HepG2 (cell line): Measurements from ENCODE around the gene PPIA. TPM values are rescaled to one million over a fixed set of nuclear protein-coding genes. Genes with fewer than 3 reads are reported as not detected.

Experiments
- AGO2 ChIP-seq: fragments of 200-400 bp; formaldehyde crosslinking; optimal IDR thresholded peaks from 2 replicates; pipeline ENCODE3; 2017; ENCODE audit warnings: mild to moderate bottlenecking, low read depth, low read length, moderate library complexity
- ARID3A ChIP-seq: IDR thresholded peaks from 2 replicates; pipeline ENCODE4 v1.6.1; 2012; ENCODE audit warnings: low read depth, low read length, improper control_type of control experiment
- CREBL2 ChIP-seq: sonication (generic); formaldehyde crosslinking; IDR thresholded peaks from 2 replicates; pipeline ENCODE4 v1.8.1; 2023; ENCODE audit warnings: missing genetic modification reagents, mild to moderate bottlenecking, borderline replicate concordance
- FOXP4 ChIP-seq: sonication (generic); formaldehyde crosslinking; IDR thresholded peaks from 2 replicates; pipeline ENCODE4 v1.4.0; 2020; ENCODE audit warnings: missing genetic modification reagents
- NFATC3 ChIP-seq: sonication (generic); formaldehyde crosslinking; IDR thresholded peaks from 2 replicates; pipeline ENCODE4 v1.5.1; 2020; ENCODE audit warnings: mild to moderate bottlenecking, missing genetic modification reagents
- NFE2L1 ChIP-seq: sonication (generic); formaldehyde crosslinking; IDR thresholded peaks from 2 replicates; pipeline ENCODE4 v1.4.0; 2020; ENCODE audit warnings: missing genetic modification reagents, mild to moderate bottlenecking, borderline replicate concordance
- POLR2AphosphoS5 ChIP-seq: IDR thresholded peaks from 2 replicates; pipeline ENCODE4 v1.6.1; 2012; ENCODE audit warnings: low read depth, low read length
- RFXANK ChIP-seq: IDR thresholded peaks from 2 replicates; pipeline ENCODE4 v1.6.1; 2016
- SRSF1 ChIP-seq: fragments of 200-400 bp; formaldehyde crosslinking; optimal IDR thresholded peaks from 2 replicates; pipeline ENCODE3; 2017; ENCODE audit warnings: mild to moderate bottlenecking, low read depth, low read length, moderate library complexity
- TFE3 ChIP-seq: IDR thresholded peaks from 2 replicates; pipeline ENCODE4 v1.6.1; 2016
- ZBTB14 ChIP-seq: sonication (generic); formaldehyde crosslinking; IDR thresholded peaks from 2 replicates; pipeline ENCODE4 v1.4.0; 2020; ENCODE audit warnings: missing genetic modification reagents
- ZBTB42 ChIP-seq: sonication (generic); formaldehyde crosslinking; IDR thresholded peaks from 2 replicates; pipeline ENCODE4 v1.5.0; 2020; ENCODE audit warnings: mild to moderate bottlenecking, missing genetic modification reagents
- ZNF205 ChIP-seq: IDR thresholded peaks from 2 replicates; pipeline ENCODE4 v1.6.1; 2018; ENCODE audit warnings: missing biosample characterization, missing genetic modification reagents
- ZNF382 ChIP-seq: sonication (generic); formaldehyde crosslinking; IDR thresholded peaks from 2 replicates; pipeline ENCODE4 v1.5.0; 2020; ENCODE audit warnings: missing genetic modification reagents, mild to moderate bottlenecking, borderline replicate concordance
- ZNF597 ChIP-seq: sonication (generic); formaldehyde crosslinking; IDR thresholded peaks from 2 replicates; pipeline ENCODE4 v1.5.0; 2020; ENCODE audit warnings: missing genetic modification reagents
- ZNF674 ChIP-seq: sonication (generic); formaldehyde crosslinking; IDR thresholded peaks from 2 replicates; pipeline ENCODE4 v1.5.0; 2020; ENCODE audit warnings: low read depth, mild to moderate bottlenecking, missing genetic modification reagents
- ZNF691 ChIP-seq: sonication (generic); formaldehyde crosslinking; IDR thresholded peaks from 2 replicates; pipeline ENCODE4 v1.4.0; 2020; ENCODE audit warnings: missing genetic modification reagents, low read depth, mild to moderate bottlenecking, borderline replicate concordance
- ZNF883 ChIP-seq: sonication (generic); formaldehyde crosslinking; IDR thresholded peaks from 2 replicates; pipeline ENCODE4 v1.5.1; 2020; ENCODE audit warnings: mild to moderate bottlenecking, missing genetic modification reagents; ENCODE audit errors: not compliant biosample characterization
- polyA plus RNA-seq, 8 experiments: library from polyadenylated mRNA; depleted of rRNA in 3 of 8; stranded (reverse) in 7 of 8; unstranded in 1 of 8; fragments of >200 nt; fragmentation: Illumina TruSeq in 4 of 8; extraction: Trizol in 4 of 8; gene quantifications; 2 replicates each; pipeline versions ENCODE4 v1.2.1 to v1.2.3, GENCODE V29; 2011 to 2016; ENCODE audit warnings: low read depth in 4 of 8, missing spikeins in 1 of 8, mixed read lengths in 1 of 8; ENCODE audit not compliant: insufficient read depth in 1 of 8
- total RNA-seq, 5 experiments: library from RNA; depleted of rRNA; stranded (reverse); fragments of >200 nt; fragmentation: Illumina TruSeq; extraction: Trizol; gene quantifications; 2 replicates each; pipeline ENCODE4 v1.2.3, GENCODE V29; 2016; ENCODE audit warnings: low read depth in 1 of 5

Gene PPIA
- total and polyA plus RNA-seq, 2 of the 13 experiments (the other 11 are each of a cell fraction or from before 2014, with no cell fraction given) = 2,268 to 3,010 TPM

GRCh38 chr7:44791278-44792219, 4.9 kb upstream of the PPIA start (continued):
- TF ChIP-seq ZNF597 (CRISPR knock-in tag) = no peak
- TF ChIP-seq RFXANK (CRISPR knock-in tag) = no peak
- TF ChIP-seq AGO2 = no peak
- no peak for TF ChIP-seq ZBTB14 (CRISPR knock-in tag)
- TF ChIP-seq ARID3A = peak; percentile 36; the same call in 1 of the 2 replicates
- TF ChIP-seq ZNF691 (CRISPR knock-in tag) = no peak
- TF ChIP-seq FOXP4 (CRISPR knock-in tag) = no peak
- no peak for TF ChIP-seq NFATC3 (CRISPR knock-in tag)
- no peak for TF ChIP-seq POLR2AphosphoS5
- TF ChIP-seq SRSF1 = no peak
- TF ChIP-seq ZNF883 (CRISPR knock-in tag) = no peak
- TF ChIP-seq CREBL2 (CRISPR knock-in tag) = no peak
- TF ChIP-seq ZNF382 (CRISPR knock-in tag) = no peak
- TF ChIP-seq ZNF205 (CRISPR knock-in tag) = no peak
- TF ChIP-seq ZNF674 (CRISPR knock-in tag) = no peak
- no peak for TF ChIP-seq ZBTB42 (CRISPR knock-in tag)
- TF ChIP-seq NFE2L1 (CRISPR knock-in tag) = no peak
- no peak for TF ChIP-seq TFE3 (CRISPR knock-in tag)
